ENCODE results near the gene USP9X.
A peak's percentile ranks its signal among the peaks of the same experiment; 100 is the strongest.
"Not testable (repeated sequence)": the region's sequence is repeated elsewhere in the genome, so short reads cannot be mapped to it uniquely, and the experiment has no call there.

The USP9X gene

GRCh38 chrX:41127477-41128192 lies 42.4 kb downstream of the USP9X start:
- DNase-seq = no peak

- DNase-seq = no peak
Measured at GRCh38 chrX:41128955-41129354, 43.7 kb downstream of the USP9X start.

GRCh38 chrX:41131766-41132165 lies 46.5 kb downstream of the USP9X start:
- DNase-seq = no peak

- DNase-seq = no peak
Measured at GRCh38 chrX:41133551-41133950, 48.3 kb downstream of the USP9X start.

- no peak for DNase-seq
Measured at GRCh38 chrX:41137589-41137988, 52.3 kb downstream of the USP9X start.

GRCh38 chrX:41142130-41142910 lies 57.1 kb downstream of the USP9X start:
- no peak for DNase-seq

GRCh38 chrX:41144873-41145272 lies 59.6 kb downstream of the USP9X start:
- no peak for DNase-seq

GRCh38 chrX:41145920-41146608 lies 60.8 kb downstream of the USP9X start:
- no peak for DNase-seq

GRCh38 chrX:41148553-41148952 lies 63.3 kb downstream of the USP9X start:
- DNase-seq = no peak

GRCh38 chrX:41150043-41150442 lies 64.8 kb downstream of the USP9X start:
- DNase-seq = no peak

GRCh38 chrX:41151726-41152125 lies 66.5 kb downstream of the USP9X start:
- DNase-seq = not testable (repeated sequence)

- no peak for DNase-seq
Measured at GRCh38 chrX:41152221-41152620, 67.0 kb downstream of the USP9X start.

- DNase-seq = no peak
Measured at GRCh38 chrX:41153448-41153847, 68.2 kb downstream of the USP9X start.

- DNase-seq = no peak
Measured at GRCh38 chrX:41153957-41154356, 68.7 kb downstream of the USP9X start.

- DNase-seq = no peak
Measured at GRCh38 chrX:41164449-41164848, 79.2 kb downstream of the USP9X start.

- no peak for DNase-seq
Measured at GRCh38 chrX:41167888-41168287, 82.6 kb downstream of the USP9X start.

GRCh38 chrX:41176263-41176662 lies 91.0 kb downstream of the USP9X start:
- DNase-seq = no peak

- no peak for DNase-seq
Measured at GRCh38 chrX:41177297-41177696, 92.1 kb downstream of the USP9X start.

- DNase-seq = no peak
Measured at GRCh38 chrX:41178201-41178600, 93.0 kb downstream of the USP9X start.

- peak; percentile 17 for DNase-seq
Measured at GRCh38 chrX:41180194-41180908, 95.1 kb downstream of the USP9X start.

GRCh38 chrX:41184312-41184711 lies 99.1 kb downstream of the USP9X start:
- DNase-seq = no peak

- not testable (repeated sequence) for DNase-seq
Measured at GRCh38 chrX:41186946-41187345, 101.7 kb downstream of the USP9X start.

- no peak for DNase-seq
Measured at GRCh38 chrX:41189156-41189555, 103.9 kb downstream of the USP9X start.

All from activated CD4-positive, alpha-beta T cell treated with anti-CD3 and anti-CD28 coated beads for 1 hour (primary cell).